NB4 (cell line): ENCODE measurements around the gene NOS3.

Experiments used
- DNase-seq: peaks from one replicate; pipeline ENCODE4 v3.0.0; 2010; ENCODE audit warnings: low read depth
- H3K4me3 ChIP-seq: one replicate; pipeline ENCODE4 v1.5.1; 2011; ENCODE audit warnings: mild to moderate bottlenecking, low read depth, low read length, moderate library complexity
- MYC ChIP-seq: IDR thresholded peaks from 2 replicates; pipeline ENCODE4 v1.6.1; 2011; ENCODE audit warnings: low read depth, low read length
- POLR2A ChIP-seq: IDR thresholded peaks from 2 replicates; pipeline ENCODE4 v1.6.1; 2011; ENCODE audit warnings: mild to moderate bottlenecking; ENCODE audit not compliant: insufficient read length; ENCODE audit errors: extremely low read depth
- TF ChIP-seq, protein P1 (sequence below): IDR thresholded peaks from one replicate; pipeline ENCODE4 v1.5.1; 2012; ENCODE audit warnings: low read depth, low read length
- TF ChIP-seq, protein P2 (sequence below): IDR thresholded peaks from 2 replicates; pipeline ENCODE4 v1.6.1; 2011; ENCODE audit warnings: low read depth, low read length

Gene NOS3

DNA sequence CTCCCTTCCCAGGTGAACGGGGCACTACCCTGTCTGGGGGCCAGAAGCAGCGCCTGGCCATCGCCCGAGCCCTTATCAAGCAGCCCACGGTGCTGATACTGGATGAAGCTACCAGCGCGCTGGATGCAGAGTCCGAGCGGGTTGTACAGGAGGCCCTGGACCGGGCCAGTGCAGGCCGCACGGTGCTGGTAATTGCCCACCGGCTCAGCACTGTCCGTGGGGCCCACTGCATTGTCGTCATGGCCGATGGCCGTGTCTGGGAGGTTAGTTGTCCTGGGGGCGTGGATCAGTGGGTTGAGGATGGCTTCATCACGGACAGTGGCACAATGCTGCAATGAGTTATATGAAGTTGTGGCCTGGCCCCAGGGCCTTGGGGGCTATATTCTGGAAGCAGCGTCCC, 53.1 kb downstream of the NOS3 start:
- H3K4me3 ChIP-seq = no peak overlapping the region
- TF ChIP-seq MYC = no peak
- TF ChIP-seq, protein P1, sequence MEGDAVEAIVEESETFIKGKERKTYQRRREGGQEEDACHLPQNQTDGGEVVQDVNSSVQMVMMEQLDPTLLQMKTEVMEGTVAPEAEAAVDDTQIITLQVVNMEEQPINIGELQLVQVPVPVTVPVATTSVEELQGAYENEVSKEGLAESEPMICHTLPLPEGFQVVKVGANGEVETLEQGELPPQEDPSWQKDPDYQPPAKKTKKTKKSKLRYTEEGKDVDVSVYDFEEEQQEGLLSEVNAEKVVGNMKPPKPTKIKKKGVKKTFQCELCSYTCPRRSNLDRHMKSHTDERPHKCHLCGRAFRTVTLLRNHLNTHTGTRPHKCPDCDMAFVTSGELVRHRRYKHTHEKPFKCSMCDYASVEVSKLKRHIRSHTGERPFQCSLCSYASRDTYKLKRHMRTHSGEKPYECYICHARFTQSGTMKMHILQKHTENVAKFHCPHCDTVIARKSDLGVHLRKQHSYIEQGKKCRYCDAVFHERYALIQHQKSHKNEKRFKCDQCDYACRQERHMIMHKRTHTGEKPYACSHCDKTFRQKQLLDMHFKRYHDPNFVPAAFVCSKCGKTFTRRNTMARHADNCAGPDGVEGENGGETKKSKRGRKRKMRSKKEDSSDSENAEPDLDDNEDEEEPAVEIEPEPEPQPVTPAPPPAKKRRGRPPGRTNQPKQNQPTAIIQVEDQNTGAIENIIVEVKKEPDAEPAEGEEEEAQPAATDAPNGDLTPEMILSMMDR = no peak
- TF ChIP-seq POLR2A = no peak
- DNase-seq = no peak

DNA sequence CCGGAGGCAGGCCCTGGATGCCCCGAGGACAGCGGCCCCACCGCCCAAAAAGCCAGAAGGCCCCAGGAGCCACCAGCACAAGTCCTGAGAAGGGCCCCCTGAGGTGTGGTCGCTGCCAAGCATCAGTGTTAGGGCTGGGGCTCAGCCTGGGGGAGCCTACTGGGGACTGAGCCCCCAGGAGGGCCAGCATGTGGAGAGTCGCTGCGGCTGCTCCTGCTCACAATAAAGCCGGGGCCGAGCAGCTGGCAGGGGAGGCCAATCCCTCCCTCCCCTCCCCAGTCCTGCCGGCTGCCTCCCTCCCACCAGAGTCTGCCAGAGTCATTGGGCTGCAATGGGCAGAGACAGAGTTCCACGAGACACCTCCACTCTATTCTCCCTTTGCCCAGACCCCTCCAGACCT, 54.4 kb downstream of the NOS3 start:
- TF ChIP-seq, protein P1 = no peak
- TF ChIP-seq POLR2A (no peak), MYC (no peak)
- TF ChIP-seq, protein P2, sequence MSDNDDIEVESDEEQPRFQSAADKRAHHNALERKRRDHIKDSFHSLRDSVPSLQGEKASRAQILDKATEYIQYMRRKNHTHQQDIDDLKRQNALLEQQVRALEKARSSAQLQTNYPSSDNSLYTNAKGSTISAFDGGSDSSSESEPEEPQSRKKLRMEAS = no peak
- no peak overlapping the region for H3K4me3 ChIP-seq
- no peak for DNase-seq

DNA sequence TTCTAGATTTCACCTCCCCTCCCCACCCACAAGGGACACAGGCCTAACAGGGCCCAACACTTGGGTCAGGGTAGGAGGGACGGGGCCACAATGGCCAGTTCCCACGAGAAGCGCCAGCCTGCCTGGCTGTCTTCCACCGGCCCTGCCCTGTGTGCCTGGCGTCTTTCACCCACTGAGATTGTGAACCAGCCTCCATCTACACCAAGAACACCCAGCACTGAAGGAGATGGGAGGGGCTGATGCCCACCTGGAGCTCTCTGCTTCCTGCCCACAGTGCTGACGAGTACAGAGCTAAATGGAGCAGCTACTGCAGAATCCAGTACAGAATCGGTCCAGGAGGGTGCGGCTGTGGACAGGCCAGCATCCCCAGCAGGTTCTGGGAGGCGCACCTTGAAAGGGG, 55.1 kb downstream of the NOS3 start:
- TF ChIP-seq, protein P1 = no peak
- TF ChIP-seq, protein P2 = no peak
- TF ChIP-seq POLR2A = no peak
- no peak for DNase-seq
- no peak overlapping the region for H3K4me3 ChIP-seq

DNA sequence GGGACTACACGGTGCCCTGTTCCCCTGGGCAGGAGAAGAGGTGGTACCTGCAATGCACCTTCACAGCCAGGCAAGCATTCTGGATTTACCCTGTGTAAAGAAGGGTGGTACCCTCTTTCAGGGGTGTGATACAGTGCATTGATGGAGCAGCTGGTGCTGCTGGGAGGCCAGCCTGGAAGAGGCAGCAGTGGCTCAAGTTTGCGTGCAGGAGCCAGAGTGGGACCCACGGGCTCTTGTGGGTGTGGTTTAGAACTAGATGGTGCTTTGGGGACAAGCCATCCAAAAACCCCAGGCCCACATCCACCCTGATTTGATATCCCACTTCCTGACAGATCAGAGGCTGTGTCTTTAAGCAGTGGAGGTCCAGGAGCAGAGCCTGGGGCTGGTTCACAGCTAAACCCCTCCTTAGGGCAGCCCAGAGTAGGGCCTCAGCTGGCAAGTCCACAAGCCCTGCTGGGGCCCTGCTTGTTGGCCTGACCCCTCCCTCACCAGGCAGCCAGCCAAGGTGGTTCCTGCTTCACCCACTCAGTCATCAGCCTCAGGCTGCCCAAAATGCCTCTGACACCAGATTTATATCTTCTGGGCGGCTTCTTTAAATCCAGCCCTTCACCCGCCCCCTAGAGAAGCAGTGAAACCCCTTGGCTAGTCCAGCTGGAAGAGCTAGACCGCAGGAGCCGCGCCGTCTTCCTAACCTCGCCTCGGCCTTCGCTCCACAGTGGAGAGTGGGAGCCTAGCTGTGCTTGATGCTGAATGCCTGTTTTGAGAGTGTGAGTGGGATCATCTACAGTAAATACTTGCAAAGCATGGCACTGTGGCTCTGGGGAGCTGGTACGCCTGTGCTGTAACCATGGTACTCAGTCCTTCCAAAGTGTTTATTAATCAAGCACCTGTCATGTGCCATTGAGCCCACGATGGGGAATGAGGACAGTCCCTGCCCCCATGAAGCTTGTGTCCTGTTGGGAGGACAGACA, 56.1 kb downstream of the NOS3 start:
- no peak for TF ChIP-seq POLR2A
- TF ChIP-seq, protein P2 = no peak
- no peak for TF ChIP-seq MYC
- TF ChIP-seq, protein P1 = no peak
- DNase-seq = no peak
- no peak overlapping the region for H3K4me3 ChIP-seq

DNA sequence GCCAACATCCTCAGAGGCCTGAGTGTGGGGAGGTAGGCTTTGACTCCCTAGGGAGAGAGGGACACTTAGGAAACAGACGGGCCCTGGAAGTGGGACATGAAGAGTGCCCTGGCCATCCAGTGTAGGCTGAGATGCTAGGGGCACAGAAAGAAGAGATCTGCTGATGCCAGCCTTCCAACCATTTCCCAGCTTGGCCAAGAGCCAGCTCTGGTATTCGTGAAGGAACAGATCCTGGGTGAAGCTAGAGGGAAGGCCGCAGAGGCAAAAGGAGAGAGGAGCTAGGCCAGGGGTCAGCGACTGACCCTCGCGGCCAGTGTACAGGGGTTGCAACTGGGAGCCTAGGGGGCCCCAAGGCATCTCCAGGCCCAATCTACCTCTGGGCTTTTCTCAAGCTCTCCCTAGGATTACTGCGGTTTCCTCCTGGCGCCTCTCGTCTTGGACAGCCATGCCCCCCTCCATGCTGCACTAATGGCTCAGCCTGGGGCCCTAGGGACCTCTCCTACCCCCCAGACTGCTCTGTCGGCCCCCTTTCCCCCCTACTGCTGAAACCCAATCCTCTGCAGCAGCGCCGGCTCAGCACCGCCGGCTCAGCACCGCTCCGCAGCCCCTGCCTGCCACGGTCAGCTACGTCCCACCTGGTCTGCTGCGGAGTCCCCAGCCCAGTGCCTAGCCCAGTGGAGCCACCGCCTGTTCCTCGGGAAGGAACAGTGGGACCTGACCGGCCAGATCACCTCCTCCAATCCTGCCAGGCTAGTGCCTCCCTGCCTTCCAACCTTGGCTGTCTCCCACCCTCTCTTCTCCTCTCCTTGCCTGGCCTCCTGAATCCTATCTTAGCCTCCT, 57.4 kb downstream of the NOS3 start, which contains the start of gene ASIC3:
Gene ASIC3, plus strand, starts transcription at position 556 of the 840 bp plus-strand sequence. CDS start 355 bp downstream, outside the sequence.
- no peak for DNase-seq
- TF ChIP-seq, protein P1 = no peak
- TF ChIP-seq POLR2A (no peak), MYC (no peak)
- TF ChIP-seq, protein P2 = no peak
- H3K4me3 ChIP-seq = no peak within 1 kb of the TSS
